Cardiac fibroblast (primary cell): Measurements from ENCODE around the gene ARIH1.

Experiments
- DNase-seq, 2 donors: peaks; one replicate each; pipeline versions ENCODE4 v3.0.0 to v3.0.0-alpha.2; 2010; ENCODE audit warnings: low read depth in 2 of 2
- H3K4me3 ChIP-seq, 2 donors: replicated peaks in 1 of 2; 1 replicate in 1 of 2; 2 replicates in 1 of 2; pipeline ENCODE4 v1.5.1; 2011; ENCODE audit warnings: low read depth in 2 of 2, low read length in 2 of 2, mild to moderate bottlenecking in 2 of 2, moderate library complexity in 1 of 2
- CTCF ChIP-seq: IDR thresholded peaks from one replicate; pipeline ENCODE4 v1.5.1; 2011; ENCODE audit warnings: low read depth, mild to moderate bottlenecking, low read length, inconsistent platforms

ARIH1 gene

GRCh38 chr15:72495007-72495406 is 20.9 kb downstream of the ARIH1 start:
- H3K4me3 ChIP-seq, result no peak overlapping the region
- no peak for TF ChIP-seq CTCF
- no peak for DNase-seq

- H3K4me3 ChIP-seq, result no peak overlapping the region
- TF ChIP-seq CTCF, result no peak
- DNase-seq, result no peak
Measured at GRCh38 chr15:72496783-72497182, 22.7 kb downstream of the ARIH1 start.

- no peak for DNase-seq
- TF ChIP-seq CTCF, result no peak
- no peak overlapping the region for H3K4me3 ChIP-seq
Measured at GRCh38 chr15:72497402-72497801, 23.3 kb downstream of the ARIH1 start.

GRCh38 chr15:72502220-72502809 is 28.2 kb downstream of the ARIH1 start:
- no peak for DNase-seq
- H3K4me3 ChIP-seq, result no peak overlapping the region
- no peak for TF ChIP-seq CTCF

GRCh38 chr15:72503147-72503546 is 29.0 kb downstream of the ARIH1 start:
- H3K4me3 ChIP-seq, result no peak overlapping the region
- no peak for DNase-seq
- TF ChIP-seq CTCF, result no peak

- no peak for DNase-seq
- TF ChIP-seq CTCF, result no peak
- no peak overlapping the region for H3K4me3 ChIP-seq
Measured at GRCh38 chr15:72507402-72508092, 33.4 kb downstream of the ARIH1 start.
